K562 (cell line): ENCODE measurements around the gene CACNA1C.

Experiments
- FOXJ3 ChIP-seq: sonication (generic); formaldehyde crosslinking; IDR thresholded peaks from 2 replicates; pipeline ENCODE4 v1.4.0; 2020; ENCODE audit warnings: mild to moderate bottlenecking, missing genetic modification reagents
- NBN ChIP-seq: fragments of 450-650 bp; IDR thresholded peaks from 2 replicates; pipeline ENCODE4 v1.6.1; 2016; ENCODE audit warnings: low read depth, mild to moderate bottlenecking
- RFX7 ChIP-seq: fragments of 250-450 bp; sonication (Bioruptor Pico); IDR thresholded peaks from 2 replicates; pipeline ENCODE4 v1.5.1; 2021; ENCODE audit warnings: mild to moderate bottlenecking
- SRSF9 ChIP-seq: fragments of 200-400 bp; formaldehyde crosslinking; IDR thresholded peaks from 2 replicates; pipeline ENCODE4 v1.6.1; 2017; ENCODE audit warnings: low read depth, low read length, borderline replicate concordance
- TF ChIP-seq, protein P1 (sequence below), 2 experiments: fragments of 450-650 bp in 1 of 2; IDR thresholded peaks; 2 replicates each; pipeline ENCODE4 v1.6.1; 2011 to 2017; ENCODE audit warnings: low read depth in 2 of 2, antibody characterized with exemption in 1 of 2, borderline replicate concordance in 1 of 2, low read length in 1 of 2, mild to moderate bottlenecking in 1 of 2, mixed read lengths in 1 of 2; ENCODE audit not compliant: control insufficient read depth in 1 of 2
- TF ChIP-seq, protein P2 (sequence below): IDR thresholded peaks from 2 replicates; pipeline ENCODE4 v1.6.1; 2016; ENCODE audit warnings: missing genetic modification characterization, missing compliant biosample characterization

DNA sequence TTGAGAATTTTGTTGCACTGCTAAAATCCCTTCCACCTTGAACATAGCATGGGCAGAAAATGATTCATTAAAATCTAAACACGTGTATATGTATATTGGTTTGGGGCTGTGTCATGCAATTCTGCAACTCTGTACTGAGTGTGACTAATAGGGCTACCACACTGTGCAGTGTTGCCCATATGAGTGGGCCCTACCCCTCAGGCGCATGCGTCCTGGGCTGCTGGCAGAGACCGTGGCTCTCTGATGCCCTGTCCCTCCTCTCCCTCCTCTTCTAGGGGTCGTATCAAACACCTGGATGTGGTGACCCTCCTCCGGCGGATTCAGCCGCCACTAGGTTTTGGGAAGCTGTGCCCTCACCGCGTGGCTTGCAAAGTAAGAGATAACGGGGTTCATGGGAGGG is 613.6 kb downstream of the CACNA1C start:
- TF ChIP-seq FOXJ3 (no peak), RFX7 (CRISPR knock-in tag) (no peak), SRSF9 (no peak), NBN (no peak)
- TF ChIP-seq, protein P1, sequence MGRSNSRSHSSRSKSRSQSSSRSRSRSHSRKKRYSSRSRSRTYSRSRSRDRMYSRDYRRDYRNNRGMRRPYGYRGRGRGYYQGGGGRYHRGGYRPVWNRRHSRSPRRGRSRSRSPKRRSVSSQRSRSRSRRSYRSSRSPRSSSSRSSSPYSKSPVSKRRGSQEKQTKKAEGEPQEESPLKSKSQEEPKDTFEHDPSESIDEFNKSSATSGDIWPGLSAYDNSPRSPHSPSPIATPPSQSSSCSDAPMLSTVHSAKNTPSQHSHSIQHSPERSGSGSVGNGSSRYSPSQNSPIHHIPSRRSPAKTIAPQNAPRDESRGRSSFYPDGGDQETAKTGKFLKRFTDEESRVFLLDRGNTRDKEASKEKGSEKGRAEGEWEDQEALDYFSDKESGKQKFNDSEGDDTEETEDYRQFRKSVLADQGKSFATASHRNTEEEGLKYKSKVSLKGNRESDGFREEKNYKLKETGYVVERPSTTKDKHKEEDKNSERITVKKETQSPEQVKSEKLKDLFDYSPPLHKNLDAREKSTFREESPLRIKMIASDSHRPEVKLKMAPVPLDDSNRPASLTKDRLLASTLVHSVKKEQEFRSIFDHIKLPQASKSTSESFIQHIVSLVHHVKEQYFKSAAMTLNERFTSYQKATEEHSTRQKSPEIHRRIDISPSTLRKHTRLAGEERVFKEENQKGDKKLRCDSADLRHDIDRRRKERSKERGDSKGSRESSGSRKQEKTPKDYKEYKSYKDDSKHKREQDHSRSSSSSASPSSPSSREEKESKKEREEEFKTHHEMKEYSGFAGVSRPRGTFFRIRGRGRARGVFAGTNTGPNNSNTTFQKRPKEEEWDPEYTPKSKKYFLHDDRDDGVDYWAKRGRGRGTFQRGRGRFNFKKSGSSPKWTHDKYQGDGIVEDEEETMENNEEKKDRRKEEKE (IDR thresholded peaks at IDR 0.05; ENCODE audit: borderline replicate concordance in 1 of 2, control insufficient read depth in 1 of 2, low read depth in 2 of 2, low read length in 1 of 2) = no peak
- TF ChIP-seq, protein P2, sequence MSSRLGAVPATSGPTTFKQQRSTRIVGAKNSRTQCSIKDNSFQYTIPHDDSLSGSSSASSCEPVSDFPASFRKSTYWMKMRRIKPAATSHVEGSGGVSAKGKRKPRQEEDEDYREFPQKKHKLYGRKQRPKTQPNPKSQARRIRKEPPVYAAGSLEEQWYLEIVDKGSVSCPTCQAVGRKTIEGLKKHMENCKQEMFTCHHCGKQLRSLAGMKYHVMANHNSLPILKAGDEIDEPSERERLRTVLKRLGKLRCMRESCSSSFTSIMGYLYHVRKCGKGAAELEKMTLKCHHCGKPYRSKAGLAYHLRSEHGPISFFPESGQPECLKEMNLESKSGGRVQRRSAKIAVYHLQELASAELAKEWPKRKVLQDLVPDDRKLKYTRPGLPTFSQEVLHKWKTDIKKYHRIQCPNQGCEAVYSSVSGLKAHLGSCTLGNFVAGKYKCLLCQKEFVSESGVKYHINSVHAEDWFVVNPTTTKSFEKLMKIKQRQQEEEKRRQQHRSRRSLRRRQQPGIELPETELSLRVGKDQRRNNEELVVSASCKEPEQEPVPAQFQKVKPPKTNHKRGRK (tag) = no peak
